Left lobe of liver (tissue), 2 donors: ENCODE measurements around the gene EFCAB14. TPM values are rescaled to one million over a fixed set of nuclear protein-coding genes. Genes with fewer than 3 reads are reported as not detected.
"Not testable (repeated sequence)": the region's sequence is repeated elsewhere in the genome, so short reads cannot be mapped to it uniquely, and the experiment has no call there.

ENCODE experiments used
- ATAC-seq: fragments of 200-7000 bp; cut with Tn5 transposase; one replicate; pipeline ENCODE4 v1.9.1; 2020; ENCODE audit warnings: mild to moderate bottlenecking, moderate library complexity
- DNase-seq: peaks from one replicate; pipeline ENCODE4 v3.0.0-alpha.2; 2020; ENCODE audit warnings: low spot score
- total RNA-seq: library from RNA; stranded (reverse); gene quantifications from one replicate; pipeline ENCODE4 v1.2.1, GENCODE V29; 2021
- donor health status: DM: no; HTN: no; CAD: no; lungs with moderate emphysema.
- donor health status: DM: no; HTN: yes; CAD: no.

EFCAB14 gene
- total RNA-seq, 1 donor from 2014 or later: 38.7 TPM

DNA sequence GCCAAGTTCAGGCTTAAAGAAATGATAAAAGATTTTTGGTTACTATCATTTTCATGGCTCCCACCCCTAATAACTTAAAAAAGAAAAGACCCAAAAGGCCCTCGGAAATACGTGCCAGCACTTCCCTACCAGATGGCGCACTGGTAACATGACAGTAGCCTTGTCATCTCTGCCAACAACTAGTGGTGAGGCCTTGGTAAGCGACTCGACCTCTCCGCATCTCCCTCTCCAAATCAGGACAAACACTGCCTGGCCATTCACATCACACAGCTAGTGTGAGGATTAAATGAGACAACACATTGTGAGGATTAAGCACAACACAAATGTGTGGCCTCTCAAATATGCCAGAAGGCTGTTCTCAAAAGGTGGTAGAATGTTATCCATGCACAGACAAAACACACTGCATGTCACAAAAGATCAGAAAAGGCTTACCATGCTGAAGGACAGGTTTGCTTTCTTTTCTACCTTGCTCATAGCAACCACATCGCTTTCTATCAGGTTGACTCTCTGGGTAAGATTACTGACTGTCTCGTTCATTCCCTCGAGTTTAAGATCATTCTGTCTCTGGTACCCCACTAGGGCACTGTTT lies 30.9 kb downstream of the EFCAB14 start:
- DNase-seq (no peak), ATAC-seq (peak; percentile 29)

DNA sequence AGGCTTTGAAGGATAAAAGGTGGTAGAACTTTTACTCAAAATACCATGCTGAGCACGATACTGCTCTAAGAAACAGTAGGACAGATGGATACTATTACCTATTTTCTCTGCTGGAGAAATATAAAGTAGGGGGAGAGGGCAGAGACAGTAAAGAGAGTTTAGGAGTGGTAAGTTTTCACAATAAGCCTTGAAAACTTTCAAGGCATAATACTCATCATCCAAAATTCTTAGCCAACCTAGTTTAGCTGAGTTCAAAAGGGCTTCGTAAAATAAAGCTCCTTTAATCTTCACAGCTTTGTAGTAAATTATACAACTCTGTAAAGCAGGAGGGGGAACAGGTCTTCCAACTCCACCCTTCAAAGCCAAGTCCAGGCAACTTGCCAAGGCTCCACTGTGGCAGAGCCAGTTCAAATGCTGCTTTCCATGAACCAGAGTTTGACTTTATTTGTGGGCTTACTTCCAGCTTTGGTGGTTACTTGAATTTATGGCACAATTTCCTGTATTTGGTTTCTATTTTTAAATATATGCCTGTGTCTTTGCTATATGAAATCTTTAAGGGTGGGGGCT lies 31.7 kb downstream of the EFCAB14 start:
- ATAC-seq (peak; percentile 94), DNase-seq (peak; percentile 87)

DNA sequence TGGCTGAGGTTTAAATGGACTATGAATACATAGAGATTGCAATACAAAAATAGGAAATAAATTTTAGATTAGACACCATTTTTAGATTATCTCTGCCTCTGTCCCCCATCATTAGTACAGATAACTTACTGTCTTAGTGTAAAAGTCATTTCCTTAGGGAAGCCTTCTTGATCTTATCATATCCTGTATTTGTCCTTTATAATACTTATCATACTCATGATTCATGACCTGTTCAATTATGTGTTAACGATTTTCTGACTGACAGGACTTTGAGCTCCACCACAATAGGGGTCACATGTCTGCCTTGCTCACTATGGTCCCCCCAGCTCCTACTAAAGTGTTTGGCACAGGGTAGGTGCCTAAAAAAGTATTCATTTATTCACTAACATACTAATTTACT lies 32.7 kb downstream of the EFCAB14 start:
- ATAC-seq: no peak
- DNase-seq: no peak

DNA sequence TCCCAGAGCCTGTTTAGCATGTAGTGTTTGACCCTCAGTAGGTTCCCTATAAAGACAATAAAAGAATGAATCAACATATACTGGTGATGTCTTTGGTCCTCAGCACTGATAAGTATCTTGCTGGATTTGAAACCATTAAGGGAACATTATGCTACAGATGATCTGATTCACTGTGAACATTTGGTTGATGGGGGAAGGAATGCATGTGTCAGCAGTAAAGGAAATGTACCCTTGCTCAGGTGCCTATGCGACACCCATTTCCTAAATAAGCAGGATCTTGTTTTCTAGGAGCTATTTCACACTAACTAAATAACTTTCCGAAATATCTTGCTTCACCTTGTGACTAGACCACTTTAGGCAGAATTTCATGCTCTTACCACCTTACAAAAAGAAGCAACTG lies 34.2 kb downstream of the EFCAB14 start:
- no peak for ATAC-seq
- DNase-seq: no peak

DNA sequence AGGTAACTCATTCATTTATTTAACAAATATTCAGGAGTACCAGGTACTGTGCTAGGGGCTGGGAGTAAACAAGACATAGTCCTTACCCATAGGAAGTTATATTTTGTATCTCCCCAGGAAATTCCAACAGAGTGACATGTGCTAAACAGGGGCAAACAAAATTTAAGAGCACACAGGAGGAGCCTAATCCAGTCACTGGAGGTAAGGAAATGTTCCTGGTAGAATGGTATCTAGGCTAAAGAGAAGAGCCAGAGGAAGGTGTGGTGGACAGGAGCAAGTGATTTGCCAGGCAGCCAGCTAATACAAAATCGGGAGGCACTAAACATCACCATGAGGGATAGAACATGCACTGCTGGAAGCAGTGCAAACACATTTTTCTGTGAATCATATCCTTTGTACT lies 36.9 kb downstream of the EFCAB14 start:
- DNase-seq: no peak
- no peak for ATAC-seq

DNA sequence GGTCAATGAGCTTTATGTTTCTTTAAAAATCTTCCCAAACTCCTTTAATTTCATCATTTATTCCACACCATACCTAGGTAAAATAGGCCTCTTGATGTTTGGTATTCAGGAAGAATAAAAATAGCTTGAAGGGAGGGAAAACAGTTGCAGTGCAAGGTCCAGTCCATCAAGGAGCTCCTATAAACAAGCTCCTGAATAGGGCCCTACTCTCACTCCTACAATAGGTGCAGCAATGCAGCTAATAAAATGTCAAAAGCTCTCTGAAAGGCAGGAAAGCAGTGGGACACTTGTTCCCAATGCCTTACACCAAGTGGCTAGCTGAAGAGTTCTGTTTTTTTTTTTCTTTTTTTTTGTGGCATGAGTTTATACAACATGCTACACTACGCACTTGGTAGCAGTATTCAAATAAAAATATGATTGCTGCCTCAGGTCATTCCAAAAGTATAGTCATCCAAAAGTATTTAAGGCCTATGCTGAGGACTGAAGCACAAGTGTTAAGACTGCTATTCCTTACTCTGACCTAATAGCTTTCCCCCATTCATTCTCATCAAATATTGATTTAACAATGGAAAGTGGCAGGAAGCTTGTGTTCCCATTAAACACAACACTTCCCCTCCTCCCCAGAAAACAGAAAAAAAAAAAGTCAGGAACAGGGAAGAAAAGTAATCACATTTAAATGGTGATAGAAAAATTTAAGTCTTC lies 37.4 kb downstream of the EFCAB14 start:
- peak; percentile 38 for ATAC-seq
- no peak for DNase-seq

DNA sequence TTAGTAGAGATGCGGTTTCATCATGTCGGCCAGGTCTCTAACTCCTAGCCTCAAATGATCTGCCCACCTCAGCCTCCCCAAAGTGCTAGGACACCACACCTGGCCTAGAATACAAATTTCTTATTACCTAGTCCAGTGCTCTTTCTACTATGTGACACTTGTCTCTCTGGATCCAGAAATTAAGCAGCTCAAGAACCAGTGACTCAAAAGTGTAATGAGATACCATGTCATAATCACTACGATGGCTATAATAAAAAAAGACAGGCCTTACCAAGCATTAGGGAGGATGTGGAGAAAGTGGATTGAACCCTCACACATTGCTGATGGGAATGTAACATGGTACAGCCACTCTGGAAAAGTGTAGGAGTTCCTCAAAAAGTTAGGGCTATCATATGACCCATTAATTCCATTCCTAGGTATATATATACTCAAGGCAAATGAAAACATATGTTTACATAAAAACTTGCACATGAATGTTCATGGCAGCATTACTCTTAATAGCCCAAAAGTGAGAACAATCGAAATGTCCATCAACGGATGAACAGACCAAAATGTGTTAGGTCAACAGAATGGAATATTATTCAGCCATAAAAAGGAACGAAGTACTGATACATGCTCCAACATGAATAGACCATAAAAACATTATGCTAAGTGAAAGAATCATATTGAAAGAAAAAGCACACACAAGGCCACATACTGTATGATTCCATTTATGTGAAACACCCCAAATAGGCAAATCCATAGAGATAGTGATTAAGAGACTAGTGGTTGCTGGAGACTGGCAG lies 38.9 kb downstream of the EFCAB14 start:
- no peak for ATAC-seq
- DNase-seq: no peak

DNA sequence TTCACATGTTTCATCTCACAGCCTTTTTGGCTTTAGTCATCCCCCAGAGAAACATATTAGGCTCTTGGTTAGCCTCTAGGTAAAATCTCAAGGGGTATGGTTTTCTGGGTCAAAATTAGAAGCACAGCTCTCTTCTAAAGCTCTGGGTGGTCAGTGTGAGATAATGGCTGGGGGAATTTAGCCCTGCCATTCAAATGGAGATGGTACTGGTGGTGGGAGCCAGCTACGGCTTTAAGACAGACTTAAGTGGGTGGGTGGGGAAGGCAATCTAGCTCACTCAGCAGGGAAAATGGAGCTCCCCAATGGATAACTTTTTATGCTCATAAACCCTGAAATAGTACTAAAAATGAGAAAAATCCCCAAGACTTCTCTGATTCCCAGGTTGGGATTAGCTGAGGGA lies 41.6 kb downstream of the EFCAB14 start:
- DNase-seq (no peak), ATAC-seq (no peak)

DNA sequence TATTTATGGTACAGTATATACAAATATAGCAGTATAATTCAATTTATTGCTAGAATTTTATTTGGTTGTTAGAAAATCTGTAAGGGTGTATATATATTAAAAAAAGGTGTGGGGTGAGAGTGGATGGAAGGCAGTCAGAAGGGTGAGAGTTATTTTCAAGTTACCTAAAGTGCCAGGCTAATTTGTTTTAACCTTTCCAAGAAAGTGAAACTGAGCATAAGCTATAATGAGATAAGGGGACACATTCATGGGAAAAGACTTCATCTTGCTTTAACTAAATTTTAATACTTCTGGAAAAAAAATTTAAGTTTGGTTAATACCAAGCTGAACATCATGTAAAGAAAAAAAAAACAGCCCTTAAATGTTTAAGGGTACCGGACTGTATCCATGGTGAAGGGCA lies 42.4 kb downstream of the EFCAB14 start:
- ATAC-seq: no peak

DNA sequence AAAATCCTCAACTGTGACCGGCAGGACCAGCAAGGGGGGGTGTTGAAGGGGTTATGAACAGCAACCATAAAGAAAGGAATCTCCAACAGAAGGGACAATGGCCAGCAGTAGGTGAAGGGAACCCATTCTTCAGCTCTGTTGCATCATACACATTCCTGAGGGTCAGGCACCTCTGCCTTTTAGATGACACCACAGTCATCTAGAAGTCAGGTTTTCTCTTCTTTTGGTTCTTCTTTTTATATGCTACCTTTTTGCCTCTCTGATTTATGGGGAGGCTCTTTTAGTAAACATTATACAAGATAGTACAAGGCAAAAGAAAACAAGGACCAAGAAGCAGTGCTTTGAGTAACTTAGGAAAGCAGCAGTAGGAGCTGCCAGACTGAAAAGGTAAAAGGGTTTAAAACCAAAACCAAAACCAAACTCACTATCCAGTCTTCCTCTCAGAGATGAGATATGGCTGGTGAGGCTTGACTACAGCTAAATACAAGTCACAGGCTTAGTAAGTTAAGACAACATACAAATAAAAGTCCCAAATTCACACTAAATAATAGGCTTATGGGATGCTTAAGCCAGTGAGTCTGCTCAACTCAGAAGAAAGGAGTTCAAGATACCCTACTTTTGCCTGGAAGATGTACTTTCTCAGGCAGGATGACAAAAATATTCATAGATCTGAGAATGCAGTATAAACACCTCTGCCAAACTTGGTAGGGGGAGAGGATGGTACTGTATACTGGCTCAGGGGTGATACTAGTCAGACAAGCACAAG lies 43.2 kb downstream of the EFCAB14 start:
- ATAC-seq: no peak
- DNase-seq: no peak

More for the DNA sequence above, 42.4 kb downstream of the EFCAB14 start:
- no peak for DNase-seq

DNA sequence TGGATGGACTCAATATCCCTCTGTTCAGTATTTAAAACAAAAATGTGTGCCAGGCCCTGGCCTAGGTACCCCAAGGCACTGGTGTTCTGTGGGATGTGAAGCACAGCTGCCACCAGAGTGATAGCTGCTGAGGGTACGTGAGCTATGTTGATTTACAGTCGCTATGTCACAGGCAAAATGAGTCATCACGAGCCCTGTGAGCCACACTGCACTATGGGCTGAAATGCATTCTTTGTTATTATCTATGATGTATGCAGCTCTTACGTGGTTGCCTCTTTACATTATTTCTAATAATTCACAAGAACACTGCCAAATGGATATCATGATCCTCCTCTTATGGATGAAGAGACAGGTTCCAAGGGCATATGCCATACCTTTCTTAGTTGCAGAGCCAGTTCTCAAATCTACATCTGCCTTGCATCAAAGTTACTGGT lies 45.1 kb downstream of the EFCAB14 start:
- no peak for DNase-seq
- ATAC-seq: no peak

DNA sequence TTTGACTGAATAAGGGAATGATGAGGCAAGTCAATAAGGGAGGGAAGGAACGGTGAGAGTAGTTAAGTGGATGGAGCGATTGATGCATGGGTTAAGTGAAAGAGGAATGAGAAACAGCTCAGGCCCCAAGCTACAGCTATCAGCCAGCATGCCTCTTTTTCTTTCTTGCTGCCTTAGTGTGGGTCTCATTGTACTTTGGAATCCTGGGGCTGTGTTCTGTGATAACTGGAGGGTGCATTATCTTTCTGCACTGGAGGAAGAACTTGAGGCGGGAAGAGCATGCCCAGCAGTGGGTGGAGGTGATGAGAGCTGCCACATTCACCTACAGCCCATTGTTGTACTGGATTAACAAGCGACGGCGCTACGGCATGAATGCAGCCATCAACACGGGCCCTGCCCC lies 46.2 kb downstream of the EFCAB14 start:
- no peak for ATAC-seq
- no peak for DNase-seq

DNA sequence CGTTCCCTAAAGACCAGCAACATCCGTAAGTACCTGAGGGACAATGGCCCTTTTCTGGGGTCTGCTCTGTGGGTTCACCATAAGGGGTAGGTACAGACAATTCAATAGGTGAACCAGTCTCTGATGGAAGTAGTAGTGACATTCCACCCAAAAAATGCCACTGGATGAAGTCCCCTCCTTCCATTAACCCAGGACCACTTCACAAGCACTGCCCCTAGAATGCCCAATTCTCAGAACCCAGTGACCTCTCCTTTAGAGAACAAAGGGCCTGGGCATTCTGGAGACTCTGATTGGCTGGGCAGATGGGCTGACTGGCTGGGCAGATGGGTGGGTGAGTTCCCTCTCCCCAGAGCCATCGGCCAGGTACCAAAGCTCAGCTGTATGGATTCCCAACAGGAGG lies 47.4 kb downstream of the EFCAB14 start, which contains the start of gene TEX38:
TEX38 (plus strand) TSS at position 301 of the 400 bp plus-strand sequence; CDS start at position 382, 81 bp downstream.
- DNase-seq: no peak
- ATAC-seq: no peak

DNA sequence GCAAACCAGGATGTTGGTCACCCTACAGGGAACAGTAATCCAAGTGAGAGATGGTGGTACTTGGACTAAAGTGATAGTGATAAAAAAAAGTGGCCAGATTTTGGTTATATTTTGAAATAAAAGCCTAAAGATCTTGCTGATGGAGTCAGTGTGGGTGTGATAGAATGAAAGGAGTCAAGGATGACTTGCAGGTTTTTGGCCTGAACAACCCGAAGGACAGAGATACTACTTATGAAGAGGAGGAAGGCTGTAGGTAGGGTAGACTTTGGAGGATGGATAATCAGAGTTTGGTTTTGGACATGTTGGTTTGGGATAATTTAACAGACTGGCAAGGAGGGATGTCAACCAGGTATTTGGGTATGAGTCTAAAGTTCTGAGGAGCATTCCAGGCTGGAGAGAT lies 48.8 kb downstream of the EFCAB14 start:
- DNase-seq: no peak
- no peak for ATAC-seq

DNA sequence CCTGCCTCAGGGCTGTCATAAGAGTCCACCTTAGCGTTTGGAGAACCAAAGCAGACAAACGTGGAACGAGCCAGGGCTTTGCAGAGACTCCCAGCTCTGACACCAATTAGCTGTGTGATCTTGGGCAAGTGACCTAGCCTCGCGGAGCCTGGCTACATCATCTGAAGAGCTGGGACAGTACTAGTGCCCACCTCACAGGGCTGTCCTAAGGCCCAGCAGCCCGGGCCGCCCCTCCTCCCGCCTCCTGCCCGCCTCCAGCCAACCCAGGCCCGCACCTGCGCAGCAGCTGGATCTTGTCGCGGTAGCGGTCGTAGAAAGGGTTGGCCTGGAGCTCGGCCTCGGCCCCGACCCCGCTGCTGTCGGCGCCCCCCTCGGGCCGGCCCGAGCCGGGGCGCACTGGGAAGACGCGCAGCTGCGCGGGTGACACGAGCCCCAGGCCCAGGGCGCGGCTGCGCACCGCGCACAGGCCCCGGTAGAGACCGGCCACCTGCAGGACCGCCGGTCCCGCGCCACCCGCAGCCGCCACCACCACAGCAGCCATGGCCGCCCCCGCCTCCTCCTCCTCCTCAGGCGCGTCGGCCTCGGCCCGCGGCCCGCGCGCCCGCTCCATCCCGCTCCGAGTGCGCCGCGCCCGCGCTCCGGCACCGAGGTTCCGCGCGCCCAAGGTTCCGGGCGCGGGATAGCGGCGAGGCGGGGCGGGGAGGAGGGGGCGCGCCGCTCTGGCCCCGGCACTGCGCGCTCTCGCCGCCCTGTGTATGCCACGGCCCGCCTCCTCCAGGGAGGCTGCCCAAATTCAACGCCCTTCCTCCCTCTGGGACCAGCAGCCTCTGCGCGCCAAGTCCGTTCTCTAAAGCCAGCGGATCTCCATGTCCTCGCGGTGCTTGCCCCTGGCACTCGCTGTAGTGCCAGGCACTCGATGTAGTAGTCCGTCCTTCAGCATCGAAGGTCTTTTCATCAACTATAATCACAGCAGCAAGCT lies 50.8 kb downstream of the EFCAB14 start, which contains the start of gene ATPAF1:
ATPAF1 (minus strand) TSS at position 583 of the 979 bp plus-strand sequence; CDS start at position 541, 42 bp downstream.
- ATAC-seq: peak; percentile 94
- DNase-seq: peak; percentile 84

DNA sequence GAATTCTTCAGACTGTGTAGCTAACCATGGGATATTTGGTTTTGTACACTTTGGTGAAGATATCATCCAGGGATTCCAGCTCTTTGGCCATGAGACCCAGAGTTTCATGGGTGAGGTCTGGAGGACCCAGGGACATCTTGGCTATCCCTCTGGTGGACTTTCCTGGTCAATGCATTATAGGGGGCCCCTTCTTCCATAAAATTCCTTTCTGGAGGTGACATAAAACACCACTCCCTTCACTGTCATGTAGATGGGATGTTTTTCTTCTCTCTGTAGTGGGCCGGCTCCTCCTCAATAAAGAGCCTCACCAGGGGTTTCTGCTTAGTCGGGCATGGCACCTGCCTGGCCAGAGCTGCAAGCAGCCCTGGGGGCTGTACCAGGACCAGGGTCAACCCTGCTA lies 52.9 kb downstream of the EFCAB14 start:
- no peak for DNase-seq

DNA sequence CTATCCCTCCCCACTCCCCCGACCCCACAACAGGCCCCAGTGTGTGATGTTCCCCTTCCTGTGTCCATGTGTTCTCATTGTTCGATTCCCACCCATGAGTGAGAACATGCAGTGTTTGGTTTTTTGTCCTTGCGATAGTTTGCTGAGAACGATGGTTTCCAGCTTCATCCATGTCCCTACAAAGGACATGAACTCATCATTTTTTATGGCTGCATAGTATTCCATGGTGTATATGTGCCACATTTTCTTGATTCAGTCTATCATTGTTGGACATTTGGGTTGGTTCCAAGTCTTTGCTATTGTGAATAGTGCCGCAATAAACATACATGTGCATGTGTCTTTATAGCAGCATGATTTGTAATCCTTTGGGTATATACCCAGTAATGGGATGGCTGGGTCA lies 56.0 kb downstream of the EFCAB14 start:
- DNase-seq, ATAC-seq: not testable (repeated sequence)

More for the DNA sequence above, 52.9 kb downstream of the EFCAB14 start:
- ATAC-seq: no peak

DNA sequence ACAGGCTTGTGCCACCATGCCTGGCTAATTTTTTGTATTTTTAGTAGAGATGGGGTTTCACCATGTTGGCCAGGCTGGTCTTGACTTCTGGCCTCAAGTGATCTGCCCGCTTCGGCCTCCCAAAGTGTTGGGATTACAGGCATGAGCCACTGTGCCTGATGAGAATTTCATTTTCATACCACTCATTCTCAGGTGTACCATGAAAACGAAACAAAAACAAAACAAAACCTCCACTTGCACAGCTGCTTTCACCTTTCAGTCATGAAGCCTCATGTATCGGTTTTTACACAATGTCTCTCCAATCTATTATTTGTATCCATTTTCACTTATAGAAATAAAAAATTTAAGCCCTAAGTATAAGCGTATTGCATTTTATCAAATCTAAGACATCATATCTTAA lies 58.8 kb downstream of the EFCAB14 start:
- ATAC-seq, DNase-seq: not testable (repeated sequence)

DNA sequence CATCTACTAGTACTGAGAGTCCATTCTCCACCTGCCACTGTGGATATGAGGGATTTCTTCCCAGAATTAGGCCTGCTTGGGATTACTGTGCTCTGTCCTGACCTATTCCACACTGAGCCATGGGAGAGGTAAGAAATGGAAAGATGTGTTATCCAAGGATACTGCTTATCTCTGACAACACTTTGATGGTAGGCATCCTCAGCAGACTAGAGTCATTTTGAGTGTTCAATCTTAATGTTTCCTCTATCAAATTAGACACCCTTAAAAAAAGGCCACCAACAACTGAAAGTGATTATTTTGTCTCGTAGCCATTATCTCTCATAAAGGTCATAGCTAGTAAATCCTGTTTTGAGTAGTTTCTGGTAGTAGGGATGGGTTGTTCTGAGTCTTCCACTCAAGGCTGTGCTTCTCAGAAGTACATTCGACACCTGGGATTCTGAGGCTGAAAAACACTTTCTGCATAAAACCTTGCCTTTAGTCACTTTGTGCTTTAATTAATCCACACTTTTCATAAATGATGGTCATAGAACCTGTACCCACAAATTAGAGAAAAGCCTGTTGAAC lies 59.5 kb downstream of the EFCAB14 start:
- no peak for DNase-seq
- no peak for ATAC-seq
